ENCODE data around the gene CCL16. TPM values are rescaled to one million over a fixed set of nuclear protein-coding genes. Genes with fewer than 3 reads are reported as not detected.

CCL16 gene
- total and polyA plus RNA-seq, 2 donors (not counting 1 experiment from before 2014, with no cell fraction given): not detected

GRCh38 chr17:35973333-35974260 lies 7.7 kb downstream of the CCL16 start:
- H3K79me2 ChIP-seq (ENCODE audit: control insufficient read depth, insufficient read depth, low read length): no peaks in the 10 kb centered on the region
- H3K27me3 ChIP-seq (replicated peaks in 1 of 4; ENCODE audit: control extremely low read depth in 1 of 4, control insufficient read depth in 3 of 4, insufficient read depth in 4 of 4, low read length in 3 of 4): no peaks in the 10 kb centered on the region
- H3K9me3 Mint-ChIP-seq (ENCODE audit: insufficient read depth): no peaks in the 10 kb centered on the region
- peaks cover 4 to 5% of the 10 kb centered on the region in 2 donors for H3K4me1 ChIP-seq (ENCODE audit: control insufficient read depth in 2 of 2, insufficient read depth in 2 of 2, low read length in 2 of 2)
- ChIA-PET CTCF (interaction anchor here (1.0 to 15.7 kb wide), 7 partner anchors 9 to 513 kb away, joined by 3 to 639 read pairs (median 5); partner anchors contain the start of genes CCL16 and ZNHIT3), POLR2A (no interaction called here)
- H3K36me3 ChIP-seq (replicated peaks in 1 of 2; ENCODE audit: control extremely low read depth in 1 of 2, control insufficient read depth in 1 of 2, extremely low read depth in 1 of 2, insufficient read depth in 2 of 2, low read length in 1 of 2): no peaks in the 10 kb centered on the region
- H3K27ac Mint-ChIP-seq: no peak overlapping the region
- intact Hi-C loops (cut with micrococcal nuclease): no loop called here
- H3K4me3 ChIP-seq (ENCODE audit: control extremely low read depth in 1 of 5, extremely low read depth in 1 of 5, insufficient read depth in 1 of 5, low read depth in 2 of 5, low read length in 4 of 5): no peak overlapping the region
- H3K4me3 Mint-ChIP-seq: no peak overlapping the region
- H2AFZ ChIP-seq (ENCODE audit: insufficient read depth, low read depth, low read length, poor library complexity, severe bottlenecking): no peak overlapping the region
- no peak for DNase-seq
- H3K4me2 ChIP-seq (replicated peaks; ENCODE audit: low read depth, low read length, poor library complexity, severe bottlenecking): no peak overlapping the region
- ATAC-seq (ENCODE audit: low read depth): no peak
- 66% methylated on average over 5 of the region's 10 CpGs for WGBS (ENCODE audit: insufficient coverage)
- peaks cover 20% of the 10 kb centered on the region for H3K27me3 Mint-ChIP-seq
- H4K20me1 ChIP-seq (ENCODE audit: control insufficient read depth, insufficient read depth, low read length, poor library complexity, severe bottlenecking): no peaks in the 10 kb centered on the region
- no peak overlapping the region for H3K9ac ChIP-seq (ENCODE audit: low read length)
- peaks cover 16% of the 10 kb centered on the region for H3K4me1 Mint-ChIP-seq
- TF ChIP-seq CTCF (IDR thresholded peaks at IDR 0.05) (no peak), EZH2 (IDR thresholded peaks at IDR 0.05; ENCODE audit: borderline replicate concordance, insufficient read depth, low read depth, low read length, poor library complexity, severe bottlenecking) (no peak)
- H3K27ac ChIP-seq (ENCODE audit: low read length in 2 of 2): no peak overlapping the region
- H3K9me3 ChIP-seq (ENCODE audit: control extremely low read depth in 1 of 3, control insufficient read depth in 2 of 3, insufficient read depth in 1 of 3, low read length in 2 of 3): no peaks in the 10 kb centered on the region

- intact Hi-C loops (cut with micrococcal nuclease): no loop called here
- H3K4me3 ChIP-seq (ENCODE audit: control extremely low read depth in 1 of 5, extremely low read depth in 1 of 5, insufficient read depth in 1 of 5, low read depth in 2 of 5, low read length in 4 of 5): no peak overlapping the region
- no peaks in the 10 kb centered on the region for H3K79me2 ChIP-seq (ENCODE audit: control insufficient read depth, insufficient read depth, low read length)
- H3K9ac ChIP-seq (ENCODE audit: low read length): no peak overlapping the region
- WGBS (ENCODE audit: insufficient coverage): 90% methylated on average over 3 of the region's 4 CpGs
- no peak for ATAC-seq (ENCODE audit: low read depth)
- H3K9me3 ChIP-seq (ENCODE audit: control extremely low read depth in 1 of 3, control insufficient read depth in 2 of 3, insufficient read depth in 1 of 3, low read length in 2 of 3): no peaks in the 10 kb centered on the region
- no peaks in the 10 kb centered on the region for H4K20me1 ChIP-seq (ENCODE audit: control insufficient read depth, insufficient read depth, low read length, poor library complexity, severe bottlenecking)
- H3K4me2 ChIP-seq (replicated peaks; ENCODE audit: low read depth, low read length, poor library complexity, severe bottlenecking): no peak overlapping the region
- Mint-ChIP-seq H3K4me3 (no peak overlapping the region), H3K4me1 (peaks cover 16% of the 10 kb centered on the region), H3K27ac (no peak overlapping the region), H3K9me3 (ENCODE audit: insufficient read depth) (no peaks in the 10 kb centered on the region), H3K27me3 (peaks cover 18% of the 10 kb centered on the region)
- DNase-seq: no peak
- H3K36me3 ChIP-seq (replicated peaks in 1 of 2; ENCODE audit: control extremely low read depth in 1 of 2, control insufficient read depth in 1 of 2, extremely low read depth in 1 of 2, insufficient read depth in 2 of 2, low read length in 1 of 2): no peaks in the 10 kb centered on the region
- ChIA-PET POLR2A (no interaction called here), CTCF (interaction anchor here (1.0 to 15.7 kb wide), 6 partner anchors 10 to 513 kb away, joined by 3 to 639 read pairs (median 15); partner anchors contain the start of genes CCL16 and ZNHIT3)
- H3K27ac ChIP-seq (ENCODE audit: low read length in 2 of 2): no peak overlapping the region
- H2AFZ ChIP-seq (ENCODE audit: insufficient read depth, low read depth, low read length, poor library complexity, severe bottlenecking): no peak overlapping the region
- H3K4me1 ChIP-seq (ENCODE audit: control insufficient read depth in 2 of 2, insufficient read depth in 2 of 2, low read length in 2 of 2): peaks cover 4 to 5% of the 10 kb centered on the region in 2 donors
- no peak for TF ChIP-seq CTCF (IDR thresholded peaks at IDR 0.05)
- TF ChIP-seq EZH2 (IDR thresholded peaks at IDR 0.05; ENCODE audit: borderline replicate concordance, insufficient read depth, low read depth, low read length, poor library complexity, severe bottlenecking): no peak
- no peaks in the 10 kb centered on the region for H3K27me3 ChIP-seq (replicated peaks in 1 of 4; ENCODE audit: control extremely low read depth in 1 of 4, control insufficient read depth in 3 of 4, insufficient read depth in 4 of 4, low read length in 3 of 4)
These were observed 8.4 kb downstream of the CCL16 start for GRCh38 chr17:35972945-35973332.
